HL-60/S4 (cell line): ENCODE results near the gene PLCB4.

ENCODE experiments used
- in situ Hi-C: fragments of 300-500 bp; cut with MboI; formaldehyde crosslinking; loops from 2 replicates; pipeline ENCODE4 v1.14.3; 2022; ENCODE audit warnings: low sequenced_read_pairs

The PLCB4 gene

DNA sequence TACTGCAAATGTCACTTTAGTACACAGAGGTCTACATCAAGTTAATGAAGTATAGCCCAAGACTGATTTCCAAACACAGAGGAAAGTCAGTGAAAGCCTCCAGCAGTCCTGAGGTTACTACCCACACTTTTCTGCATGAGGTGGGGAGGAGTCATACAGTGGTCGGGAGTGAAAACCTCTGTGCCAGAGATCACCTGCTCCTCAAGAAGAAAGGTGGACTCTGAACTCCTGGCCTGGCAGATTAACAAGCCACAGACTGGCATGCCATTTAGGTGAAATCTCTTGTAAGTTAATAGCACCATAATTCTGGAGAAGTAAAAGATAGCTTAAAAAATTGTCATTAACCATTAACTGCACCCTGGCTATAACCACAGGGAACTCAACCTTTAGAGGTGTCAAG, 320.5 kb downstream of the PLCB4 start:
- in situ Hi-C loops: no loop called here

DNA sequence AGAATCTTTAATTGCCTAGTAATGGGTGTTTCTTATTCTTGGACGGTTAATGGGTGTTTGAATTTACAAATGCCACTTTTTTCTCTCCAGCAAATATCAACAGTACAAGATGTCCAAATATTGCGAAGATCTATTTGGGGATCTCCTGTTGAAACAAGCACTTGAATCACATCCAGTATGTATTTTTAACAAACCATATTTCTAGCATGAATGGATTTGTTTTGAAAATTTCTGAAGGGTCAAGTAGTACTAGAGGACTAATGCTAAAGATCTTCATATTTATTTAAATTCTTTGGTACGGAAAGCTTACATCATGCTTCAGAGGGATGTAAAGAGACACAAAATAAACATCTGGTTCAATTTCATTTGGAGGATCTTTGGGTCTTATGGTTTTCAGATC, 321.6 kb downstream of the PLCB4 start:
- in situ Hi-C loops: no loop called here

DNA sequence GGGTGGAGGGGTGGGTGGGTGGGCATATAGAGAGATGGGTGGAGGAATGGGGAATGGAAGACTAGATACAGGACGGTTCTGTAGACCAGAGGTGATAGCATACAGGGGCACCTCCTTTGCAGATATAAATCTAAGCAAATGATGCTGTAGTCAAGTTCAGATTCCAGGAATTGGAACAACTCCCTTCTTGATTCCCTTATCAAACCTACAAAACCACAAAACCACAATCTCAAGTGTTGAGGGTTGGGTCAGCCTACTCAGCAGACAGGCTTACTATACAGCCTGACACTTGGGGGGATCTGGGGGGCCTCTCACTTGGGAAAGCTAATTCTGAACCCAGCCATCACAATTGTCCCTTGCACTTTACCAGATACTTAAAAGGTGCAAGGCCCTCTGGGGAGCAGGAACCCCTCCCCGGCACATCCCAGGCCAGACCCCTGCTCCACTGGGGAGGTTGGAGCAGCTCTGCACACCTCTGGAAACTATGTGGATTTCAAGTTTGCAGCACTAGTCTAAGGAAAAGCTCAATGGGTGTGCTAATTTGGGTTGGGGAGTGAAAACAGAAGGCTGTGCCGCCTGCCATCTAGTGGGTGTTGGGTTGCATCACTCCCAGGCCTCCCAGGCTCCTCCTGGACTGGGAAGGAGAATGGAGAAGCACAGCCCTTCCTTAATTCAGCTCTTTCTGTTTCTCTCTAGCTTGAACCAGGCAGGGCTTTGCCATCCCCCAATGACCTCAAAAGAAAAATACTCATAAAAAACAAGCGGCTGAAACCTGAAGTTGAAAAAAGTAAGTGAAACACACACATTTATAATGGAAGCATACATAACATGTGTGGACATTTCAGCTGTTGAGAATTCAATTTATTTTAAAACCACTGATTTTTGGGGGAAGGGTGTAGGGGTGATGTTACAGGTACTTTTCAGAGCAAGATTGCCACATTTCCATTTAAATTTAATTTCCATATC, 324.3 kb downstream of the PLCB4 start:
- in situ Hi-C loops: no loop called here

DNA sequence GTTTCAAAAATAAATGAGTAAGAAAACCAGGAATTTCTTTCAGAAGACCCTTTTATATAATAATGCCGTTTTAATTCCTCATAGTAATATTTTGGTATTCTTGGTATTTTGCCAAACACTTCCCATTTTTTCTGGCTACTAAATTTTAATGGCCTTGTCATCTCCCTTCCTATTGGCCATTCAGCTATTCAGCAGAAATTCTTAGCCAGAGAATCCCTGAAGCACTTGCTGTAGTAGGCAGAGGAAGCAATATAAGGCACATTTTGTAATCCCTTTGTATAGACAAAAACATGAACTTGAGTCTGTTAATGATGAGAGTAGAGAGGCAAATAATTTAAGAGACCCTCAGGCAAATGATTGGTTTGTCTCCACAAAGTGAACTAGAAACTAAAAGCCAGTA, 327.1 kb downstream of the PLCB4 start:
- in situ Hi-C loops: no loop called here

DNA sequence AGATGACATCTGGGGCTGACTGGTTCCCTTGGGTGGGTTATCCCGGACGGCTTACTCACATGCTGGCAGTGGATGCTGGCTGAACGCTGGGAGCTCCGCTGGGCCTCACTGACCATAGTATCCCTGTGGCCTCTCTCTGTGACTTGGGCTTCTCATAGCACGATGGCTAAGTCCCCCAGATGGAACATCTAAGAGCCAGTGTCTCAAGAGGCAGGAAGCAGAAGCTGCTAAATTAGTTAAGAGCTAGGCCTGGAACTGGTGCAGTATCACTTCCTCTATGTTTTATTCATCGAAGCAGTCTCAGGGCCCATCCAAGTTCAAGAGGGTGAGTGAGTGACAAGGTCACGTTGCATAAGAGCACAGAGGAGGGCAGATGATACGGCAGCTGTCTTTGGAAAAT, 329.0 kb downstream of the PLCB4 start:
- in situ Hi-C loops: no loop called here

DNA sequence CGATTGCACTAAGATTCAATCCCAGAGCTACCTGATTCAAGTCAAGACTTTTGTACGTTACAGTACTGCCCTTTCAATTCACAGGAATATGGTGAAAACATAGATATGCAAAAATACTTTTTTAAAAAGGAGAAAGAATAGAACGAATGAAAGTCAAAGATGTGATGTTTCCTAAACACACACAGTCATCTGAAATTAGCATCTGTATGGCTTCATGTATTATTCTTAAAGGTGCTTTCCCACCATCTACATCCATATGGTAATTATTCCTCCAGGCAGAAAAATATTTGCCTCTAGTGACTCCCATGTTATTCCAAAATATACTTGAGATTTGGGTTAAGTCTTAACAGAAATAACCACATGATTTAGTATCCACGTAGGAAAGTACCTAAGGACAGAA, 330.0 kb downstream of the PLCB4 start:
- in situ Hi-C loops: no loop called here

DNA sequence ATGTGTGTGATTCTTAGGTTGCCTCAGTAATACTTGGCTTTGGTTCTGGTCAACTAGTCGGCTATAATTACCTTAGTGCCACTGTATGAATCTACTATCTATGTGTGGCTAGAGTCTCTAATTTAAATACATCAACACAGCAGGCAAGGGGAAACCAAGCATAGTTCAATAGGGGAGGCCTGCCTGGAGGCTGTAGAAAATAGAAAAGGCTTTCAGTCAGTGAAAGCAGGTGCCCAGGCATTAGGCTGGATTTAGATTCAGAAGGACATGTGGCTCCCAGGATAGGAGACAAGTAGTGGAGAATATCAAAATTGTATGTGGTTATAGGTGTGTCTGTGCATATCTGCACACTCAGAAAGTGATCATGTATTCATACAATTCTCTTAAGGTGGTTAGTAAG, 330.4 kb downstream of the PLCB4 start:
- in situ Hi-C loops: no loop called here

DNA sequence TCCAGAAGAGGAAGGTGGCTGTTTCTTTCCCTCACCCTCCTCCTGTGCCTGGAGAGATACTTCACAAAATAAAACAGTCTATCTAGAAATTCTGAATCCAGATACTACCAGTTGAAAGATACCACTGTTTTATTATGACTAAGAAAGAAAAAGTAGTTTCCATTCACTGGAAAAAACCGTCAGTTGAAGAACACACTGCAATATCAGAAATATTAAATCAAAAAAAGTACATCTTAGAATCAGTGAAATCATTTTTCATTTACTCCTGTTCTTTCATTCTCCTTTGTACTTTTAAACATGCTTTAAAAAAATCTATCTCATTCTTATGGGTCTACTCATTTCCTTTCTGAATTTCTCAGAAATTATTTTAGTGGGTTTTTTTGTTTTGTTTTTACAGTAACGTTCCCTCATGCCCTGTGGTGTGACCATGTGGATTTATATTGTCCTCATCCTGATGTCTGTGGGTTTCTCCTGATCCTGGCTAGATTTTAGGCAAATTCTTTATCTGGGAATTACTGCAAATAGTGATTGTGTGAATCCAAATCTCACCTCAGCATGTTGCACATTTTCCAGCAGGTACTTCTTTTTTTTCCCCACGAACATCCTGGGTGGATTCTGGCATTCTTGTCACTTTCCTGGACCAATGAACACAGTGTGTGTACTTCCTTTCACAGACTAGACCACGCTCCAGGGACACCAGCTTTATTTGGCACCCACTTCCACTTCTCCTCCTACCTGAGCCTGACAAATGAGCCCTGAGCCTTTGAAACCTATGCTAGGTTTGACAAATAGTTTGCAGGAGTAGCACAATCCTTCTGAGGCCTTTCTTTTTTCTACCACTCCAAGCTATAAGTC, 331.5 kb downstream of the PLCB4 start:
- in situ Hi-C loops: no loop called here

DNA sequence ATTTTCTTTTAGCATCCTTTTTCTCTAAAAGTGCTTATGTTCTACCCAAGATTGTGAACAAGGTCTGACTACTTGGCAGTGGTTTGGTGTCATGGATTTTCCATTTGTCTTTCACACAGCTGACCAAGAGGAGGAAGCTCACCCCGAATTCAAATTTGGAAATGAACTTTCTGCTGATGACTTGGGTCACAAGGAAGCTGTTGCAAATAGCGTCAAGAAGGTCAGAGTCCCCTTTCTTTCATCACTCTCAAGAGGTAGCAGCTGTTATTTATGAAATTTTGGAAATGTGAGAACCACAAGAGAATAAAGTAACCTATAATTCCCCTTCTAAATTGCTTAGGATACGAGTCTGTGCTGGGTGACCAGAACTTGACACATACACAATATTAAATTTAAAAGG, 332.5 kb downstream of the PLCB4 start:
- in situ Hi-C loops: no loop called here

DNA sequence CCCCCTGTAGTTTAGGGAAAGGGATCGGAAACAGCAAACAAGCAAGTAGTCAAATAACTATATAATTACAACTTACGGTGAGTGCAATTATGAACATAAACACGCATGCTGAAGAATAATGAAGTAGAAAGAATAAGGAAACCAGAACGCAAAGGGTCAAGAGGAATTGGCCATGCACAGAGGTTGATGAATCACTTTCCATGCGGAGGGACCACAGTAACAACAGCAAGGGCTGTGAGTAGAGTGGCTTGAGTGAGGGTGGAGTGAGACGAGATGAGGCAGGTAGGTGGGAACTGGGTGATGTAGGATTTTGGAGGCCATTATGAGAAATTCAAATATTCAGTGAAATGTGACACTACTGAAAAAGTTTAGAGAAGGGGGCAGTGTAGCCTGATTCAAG, 333.3 kb downstream of the PLCB4 start:
- in situ Hi-C loops: no loop called here

DNA sequence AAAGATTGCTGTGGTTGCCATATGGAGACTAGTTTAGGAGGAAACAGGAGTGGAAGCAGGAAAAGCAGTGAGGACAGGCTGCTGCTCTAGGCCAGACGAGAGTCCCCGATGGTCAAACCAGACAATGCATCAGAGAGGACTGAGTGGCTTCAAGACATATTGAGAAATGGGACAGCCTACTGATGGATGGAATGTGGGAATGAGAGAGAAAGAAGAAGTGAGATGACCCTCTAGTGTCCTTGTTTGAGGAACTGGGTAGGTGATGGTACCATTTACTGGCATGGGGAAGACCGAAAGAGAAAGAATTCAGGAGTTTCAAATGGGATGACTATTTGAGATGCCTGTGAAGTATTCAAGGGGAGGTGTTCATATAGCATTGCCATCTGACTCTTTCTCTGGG, 333.7 kb downstream of the PLCB4 start:
- in situ Hi-C loops: no loop called here

DNA sequence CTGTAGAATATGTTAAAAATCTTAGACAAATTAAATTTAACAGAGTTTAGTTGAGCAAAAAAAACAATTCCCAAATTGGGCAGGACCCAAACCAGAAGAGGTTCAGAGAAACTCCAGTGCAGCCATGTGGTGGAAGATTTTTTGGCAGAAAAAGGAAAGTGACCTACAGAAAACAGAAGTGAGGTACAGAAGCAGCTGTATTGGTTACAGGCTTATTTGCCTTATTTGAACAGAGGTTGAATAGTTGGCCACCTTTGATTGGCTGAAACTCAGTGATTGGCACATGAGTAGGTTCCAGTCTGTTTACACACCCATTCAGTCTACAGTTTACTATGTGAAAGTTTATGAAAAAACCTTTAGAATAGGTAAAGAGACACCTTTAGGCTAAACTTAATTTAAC, 334.6 kb downstream of the PLCB4 start:
- in situ Hi-C loops: no loop called here

DNA sequence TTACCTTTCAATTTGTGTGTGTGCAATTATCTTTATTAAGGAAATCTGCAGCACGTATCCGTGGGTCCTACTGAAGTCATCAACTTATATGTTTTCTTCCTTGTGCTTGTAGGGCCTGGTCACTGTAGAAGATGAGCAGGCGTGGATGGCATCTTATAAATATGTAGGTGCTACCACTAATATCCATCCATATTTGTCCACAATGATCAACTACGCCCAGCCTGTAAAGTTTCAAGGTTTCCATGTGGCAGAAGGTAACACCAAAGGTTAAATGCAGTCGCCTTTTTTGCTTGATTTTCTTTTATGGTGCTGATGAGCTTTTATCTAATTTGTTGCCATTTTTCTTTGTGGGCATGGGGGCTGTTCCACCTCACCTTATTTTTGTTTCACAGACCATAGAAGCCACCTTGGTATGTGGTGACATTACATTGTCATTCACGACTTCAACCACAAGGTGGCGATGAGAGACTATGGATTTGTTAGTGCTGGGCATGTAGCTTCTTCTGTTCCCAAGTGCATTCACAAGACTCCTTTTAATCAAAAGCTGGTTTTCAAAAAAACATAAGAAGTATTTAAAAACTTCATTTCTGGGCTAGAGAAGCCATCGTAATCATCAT, 339.0 kb downstream of the PLCB4 start:
- in situ Hi-C loops: no loop called here

DNA sequence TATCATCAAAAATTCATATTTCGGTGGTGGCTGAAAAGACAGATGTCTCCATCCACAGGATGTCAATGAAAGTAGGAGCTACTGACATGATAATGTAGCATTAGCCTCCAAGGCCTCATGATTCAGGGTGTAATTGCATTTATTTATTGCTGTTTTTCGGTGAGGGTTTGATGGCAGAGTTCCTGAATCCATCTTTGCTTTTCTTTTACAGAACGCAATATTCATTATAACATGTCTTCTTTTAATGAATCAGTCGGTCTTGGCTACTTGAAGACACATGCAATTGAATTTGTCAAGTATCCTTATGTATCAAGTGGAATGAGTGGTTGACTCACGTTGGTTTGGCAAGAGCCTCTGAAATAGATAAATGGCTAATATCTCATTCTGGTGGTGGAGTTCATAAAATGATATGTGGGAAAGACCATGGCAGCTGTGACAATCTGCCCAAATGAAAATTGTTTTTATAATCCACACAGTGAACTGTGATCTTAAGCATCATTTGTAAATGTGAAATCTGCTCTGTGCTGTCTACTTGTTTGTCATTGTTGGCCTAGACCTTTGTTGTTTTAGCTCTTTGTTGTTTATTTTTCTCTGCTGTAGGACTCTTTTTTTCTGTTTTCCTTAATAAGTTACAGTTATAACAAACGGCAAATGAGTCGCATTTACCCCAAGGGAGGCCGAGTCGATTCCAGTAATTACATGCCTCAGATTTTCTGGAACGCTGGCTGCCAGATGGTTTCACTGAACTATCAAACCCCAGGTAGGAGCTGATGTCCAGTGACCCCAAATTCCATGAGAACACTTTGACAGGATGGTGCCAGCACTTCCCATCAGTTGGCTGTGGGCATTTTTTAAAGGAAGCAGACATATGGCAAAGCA, 339.8 kb downstream of the PLCB4 start:
- in situ Hi-C loops: no loop called here

DNA sequence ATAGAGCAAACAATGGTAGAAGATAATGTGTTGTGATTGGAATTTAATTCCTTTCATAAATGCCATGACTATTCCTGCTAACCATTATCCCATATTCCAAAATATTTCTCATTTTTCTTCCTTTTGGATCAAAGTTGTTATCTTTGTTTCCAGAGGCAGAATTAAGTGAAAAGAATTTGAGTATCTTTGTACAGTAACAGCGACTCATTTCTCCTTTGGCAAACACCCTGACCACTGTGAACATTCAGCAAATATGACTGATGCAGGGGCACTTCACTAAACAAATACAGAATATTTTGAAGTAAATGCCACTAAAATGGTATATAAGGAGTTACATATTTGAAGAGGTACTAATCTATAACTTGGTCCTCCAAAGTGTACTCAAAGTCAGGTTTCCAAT, 340.5 kb downstream of the PLCB4 start:
- in situ Hi-C loops: no loop called here

DNA sequence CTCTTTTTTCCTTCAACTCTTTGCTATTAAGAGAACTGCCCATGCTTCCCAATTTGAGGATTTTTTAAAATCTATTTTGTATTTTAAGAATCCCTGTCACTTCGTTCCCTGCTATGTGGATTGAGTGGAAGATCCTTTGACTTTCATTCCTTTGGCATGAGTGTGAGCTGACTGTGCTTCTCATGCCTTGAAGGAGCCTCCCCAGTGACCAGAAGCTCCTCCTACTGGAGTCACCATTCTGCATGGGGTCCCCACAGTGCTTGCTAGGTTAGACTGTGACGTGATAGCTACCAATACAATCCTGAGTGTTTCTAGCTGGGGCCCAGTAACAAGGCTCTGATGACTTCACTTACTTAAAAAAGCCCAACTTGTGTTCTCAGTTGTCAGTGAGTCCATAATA, 341.1 kb downstream of the PLCB4 start:
- in situ Hi-C loops: loop anchor here (10.0 kb wide), 1 partner anchor 195 kb away; no protein-coding TSS in a partner anchor

DNA sequence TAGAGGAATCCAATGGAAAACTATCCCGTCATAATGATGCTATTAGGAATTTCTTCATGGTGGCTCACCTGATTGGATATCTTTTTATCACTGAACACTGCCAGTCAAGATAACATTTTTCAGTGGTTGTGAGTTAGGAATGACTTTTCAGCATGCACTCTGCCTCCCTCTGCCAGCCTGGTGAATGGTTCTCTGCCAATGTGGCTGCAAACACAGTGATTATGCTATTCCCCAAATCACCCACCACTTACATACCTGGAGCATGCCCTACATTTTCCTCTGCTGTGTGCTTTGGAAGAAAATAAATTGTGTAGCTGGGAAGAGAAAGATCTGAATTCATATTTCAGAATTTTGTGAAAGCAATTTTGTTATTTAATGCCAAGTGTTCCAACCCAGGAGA, 342.9 kb downstream of the PLCB4 start:
- in situ Hi-C loops: loop anchor here (10.0 kb wide), 1 partner anchor 193 kb away; no protein-coding TSS in a partner anchor

DNA sequence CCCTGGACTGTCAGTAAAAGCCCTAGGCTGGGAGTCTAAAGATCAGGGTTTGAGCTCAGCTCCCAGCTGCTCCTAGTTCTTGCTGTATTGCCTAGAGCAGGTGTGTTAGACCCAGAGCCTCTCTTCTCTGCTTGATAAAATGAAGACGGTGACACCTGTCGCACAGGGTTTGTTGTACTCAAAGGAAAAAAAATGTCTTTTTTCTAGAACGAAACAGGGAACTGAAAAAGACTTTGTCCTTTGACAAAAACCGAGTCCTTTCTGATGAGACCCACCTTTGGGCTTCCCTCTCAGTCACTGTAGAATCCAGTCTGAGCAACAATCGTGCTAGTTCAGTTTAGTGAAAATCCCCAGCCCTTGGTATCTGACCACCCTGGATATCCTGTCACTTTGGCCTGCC, 343.4 kb downstream of the PLCB4 start:
- in situ Hi-C loops: loop anchor here (10.0 kb wide), 1 partner anchor 192 kb away; no protein-coding TSS in a partner anchor

DNA sequence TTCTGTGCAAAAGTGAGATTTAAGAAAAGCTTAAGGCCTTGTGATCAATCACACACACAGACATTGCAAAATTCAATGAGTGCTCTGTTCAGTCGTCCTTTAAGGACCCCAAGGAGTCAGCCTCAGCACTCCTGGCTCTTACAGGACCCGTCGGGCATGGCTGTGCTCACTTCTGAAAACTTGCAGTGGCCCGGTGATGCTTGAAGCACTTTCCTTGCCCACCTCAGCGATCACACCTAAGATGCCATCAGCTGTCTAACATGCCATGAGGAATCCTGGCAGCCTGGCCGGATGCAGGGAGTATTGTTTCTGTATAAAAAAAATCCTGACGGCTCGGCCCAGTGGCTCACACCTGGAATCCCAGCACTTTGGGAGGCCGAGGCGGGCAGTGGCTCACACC, 344.1 kb downstream of the PLCB4 start:
- in situ Hi-C loops: loop anchor here (10.0 kb wide), 1 partner anchor 192 kb away; no protein-coding TSS in a partner anchor

DNA sequence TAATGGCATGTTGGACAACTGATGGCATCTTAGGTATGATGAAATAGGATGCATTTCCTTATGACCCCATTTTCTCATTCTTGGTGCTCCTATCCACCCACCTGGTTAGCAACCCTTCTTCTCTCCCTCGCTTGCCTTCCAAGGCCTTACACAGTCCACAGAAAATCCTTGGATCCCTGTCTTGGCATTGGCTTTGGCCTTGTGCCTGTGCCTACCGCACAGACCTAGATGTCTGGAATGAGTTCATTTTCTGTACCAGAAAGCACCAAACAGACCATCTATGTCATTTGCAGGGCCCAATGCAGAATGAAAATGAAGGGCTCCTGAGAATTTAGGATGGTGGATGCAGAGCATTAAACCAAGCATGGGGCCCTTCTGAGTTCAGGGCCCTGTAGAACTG, 346.5 kb downstream of the PLCB4 start:
- in situ Hi-C loops: loop anchor here (10.0 kb wide), 1 partner anchor 189 kb away; no protein-coding TSS in a partner anchor
